GM19238 (cell line): ENCODE data around the gene CRB2.
"Not testable (repeated sequence)": the region's sequence is repeated elsewhere in the genome, so short reads cannot be mapped to it uniquely, and the experiment has no call there.

ENCODE experiments used
- DNase-seq: peaks from one replicate; pipeline ENCODE4 v3.0.0; 2011; ENCODE audit warnings: low spot score; ENCODE audit not compliant: insufficient read length

Gene CRB2

DNA sequence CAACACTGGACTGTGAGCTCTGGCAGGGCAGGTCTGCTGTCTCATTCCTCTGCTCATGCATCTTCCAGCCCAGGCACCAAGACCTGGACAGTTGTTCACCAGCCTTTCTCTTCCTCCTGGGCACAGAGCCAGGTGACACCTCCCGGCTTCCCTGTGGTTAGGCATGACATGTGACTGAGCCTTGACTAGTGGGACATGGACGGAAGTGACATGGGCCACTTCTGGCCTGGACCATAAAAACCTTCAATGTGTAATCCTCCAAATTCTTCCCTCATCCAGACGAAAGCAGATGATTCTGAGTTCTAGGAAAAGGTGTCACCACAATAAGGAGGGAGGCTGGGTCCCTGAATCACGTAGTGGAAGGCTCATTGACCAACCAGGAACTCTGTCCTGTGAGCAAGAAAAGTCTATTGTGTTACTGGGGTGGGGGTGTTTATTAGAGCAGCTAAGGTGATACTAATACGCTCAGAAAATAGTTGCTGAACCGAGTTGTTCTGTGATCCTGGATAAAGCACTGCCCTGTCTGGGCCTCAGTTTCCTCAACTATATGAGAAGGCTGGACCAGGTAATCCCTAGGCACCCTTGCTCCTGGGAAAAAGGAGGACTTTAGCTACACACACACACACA lies 26.6 kb upstream of the CRB2 start:
- DNase-seq = no peak

DNA sequence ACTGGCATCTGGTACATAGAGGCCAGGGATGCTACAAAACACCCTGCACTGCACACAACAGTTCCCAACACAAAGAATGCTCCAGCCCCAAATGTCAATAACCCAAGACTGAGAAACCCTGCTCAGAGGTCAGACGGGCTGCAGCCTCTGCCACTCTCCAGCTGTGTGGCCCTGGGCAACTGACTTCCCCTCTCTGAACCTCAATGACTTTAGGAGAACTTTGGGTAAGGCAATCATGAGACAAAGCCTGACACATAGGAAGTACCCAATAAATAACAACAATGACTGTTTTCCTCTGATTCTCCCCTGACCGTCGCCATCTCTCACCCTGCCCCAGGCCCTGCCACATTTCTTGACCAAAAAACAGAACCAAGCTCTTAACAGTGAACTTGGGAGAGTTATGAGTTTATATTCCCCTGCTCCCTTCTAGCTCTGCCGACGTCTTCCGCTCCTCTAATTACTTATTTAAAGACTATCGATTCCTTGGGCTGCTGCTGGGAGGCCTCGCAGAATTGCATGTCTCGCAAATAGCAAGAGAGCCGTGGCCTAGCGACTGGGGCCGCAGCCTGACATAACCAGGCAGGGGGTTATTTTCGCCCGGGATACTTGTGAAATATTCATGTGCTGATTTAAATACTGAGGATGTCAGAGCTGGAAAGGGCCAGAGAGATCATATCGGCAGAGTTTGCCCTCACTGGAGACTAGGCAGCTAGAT lies 24.5 kb upstream of the CRB2 start:
- DNase-seq = no peak

DNA sequence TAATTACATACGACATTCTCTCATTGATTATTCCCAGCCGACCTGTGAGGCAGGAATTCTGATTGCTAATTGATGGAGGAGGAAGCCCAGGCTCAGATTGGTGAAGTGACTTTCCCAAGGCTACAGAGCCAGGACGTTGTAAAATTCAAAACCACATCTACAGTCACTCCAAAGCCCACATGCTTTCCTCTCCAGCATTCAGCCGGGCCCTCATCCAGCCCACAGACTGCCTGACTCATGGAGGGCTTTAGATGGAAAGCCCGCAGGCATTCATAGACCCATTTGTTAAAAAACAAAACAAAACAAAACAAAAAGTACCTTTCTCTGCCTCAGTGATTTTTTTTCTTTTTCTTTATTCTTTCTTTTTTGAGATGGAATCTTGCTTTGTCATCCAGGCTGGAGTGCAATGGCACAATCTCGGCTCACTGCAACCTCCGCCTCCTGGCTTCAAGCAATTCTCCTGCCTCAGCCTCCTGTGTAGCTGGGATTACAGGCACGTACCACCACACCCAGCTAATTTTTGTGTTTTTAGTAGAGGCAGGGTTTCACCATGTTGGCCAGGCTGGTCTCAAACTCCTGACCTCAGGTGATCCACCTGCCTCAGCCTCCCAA lies 22.8 kb upstream of the CRB2 start:
- DNase-seq = not testable (repeated sequence)

DNA sequence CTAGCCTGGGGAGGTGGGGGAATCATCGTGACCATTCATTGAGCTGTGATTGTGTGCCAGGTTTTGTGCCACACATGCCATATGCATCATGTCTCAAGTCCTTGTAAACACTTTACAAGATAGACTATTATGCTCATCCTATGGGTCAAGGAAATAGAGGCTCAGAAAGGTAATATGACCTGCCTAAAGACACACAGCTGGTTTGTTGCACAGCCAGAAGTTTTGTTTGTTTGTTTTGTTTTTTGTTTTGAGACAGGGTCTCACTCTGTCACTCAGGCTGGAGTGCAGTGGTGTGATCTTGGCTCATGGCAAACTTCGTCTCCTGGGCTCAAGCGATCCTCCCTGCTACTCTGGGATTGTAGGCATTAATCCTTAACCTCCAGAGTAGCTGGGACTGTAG lies 21.4 kb upstream of the CRB2 start:
- DNase-seq = no peak

DNA sequence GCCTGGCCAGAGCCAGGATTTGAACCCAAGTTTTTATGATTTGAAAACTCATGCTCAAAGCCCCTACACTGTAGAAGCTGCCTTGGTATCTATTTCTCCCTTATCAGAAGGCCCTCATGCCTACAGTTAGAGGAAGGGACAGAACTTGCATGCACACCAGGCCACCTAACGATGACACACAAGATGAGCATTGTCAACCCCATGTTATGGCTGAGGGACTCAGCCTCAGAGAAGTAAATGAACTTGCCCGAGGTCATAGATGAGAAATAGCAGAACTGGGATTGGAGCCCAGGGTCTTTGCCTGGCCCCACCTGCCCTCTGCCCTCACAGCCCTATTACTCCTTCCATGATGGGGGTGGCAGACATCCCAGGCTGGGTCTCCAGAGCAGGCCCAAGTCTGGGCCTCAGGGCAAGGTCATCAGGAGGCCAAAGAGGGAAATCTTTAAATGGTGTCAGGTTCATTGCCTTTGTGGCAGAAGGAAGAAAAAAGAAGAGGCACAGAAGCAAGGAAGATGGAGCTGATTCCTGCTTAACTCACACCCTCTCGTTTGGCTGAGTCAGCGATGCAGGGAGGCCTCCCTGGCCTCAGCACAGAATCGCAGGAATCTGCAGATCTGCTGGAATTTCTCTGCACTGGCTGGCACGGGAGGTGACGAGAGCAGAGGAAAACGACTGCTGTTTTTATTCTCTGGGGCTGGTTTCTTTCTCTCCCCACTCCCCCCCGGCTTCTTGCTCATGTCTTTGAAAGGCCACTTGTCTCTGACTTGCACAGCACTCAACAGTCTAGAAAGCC lies 20.6 kb upstream of the CRB2 start:
- DNase-seq = no peak

DNA sequence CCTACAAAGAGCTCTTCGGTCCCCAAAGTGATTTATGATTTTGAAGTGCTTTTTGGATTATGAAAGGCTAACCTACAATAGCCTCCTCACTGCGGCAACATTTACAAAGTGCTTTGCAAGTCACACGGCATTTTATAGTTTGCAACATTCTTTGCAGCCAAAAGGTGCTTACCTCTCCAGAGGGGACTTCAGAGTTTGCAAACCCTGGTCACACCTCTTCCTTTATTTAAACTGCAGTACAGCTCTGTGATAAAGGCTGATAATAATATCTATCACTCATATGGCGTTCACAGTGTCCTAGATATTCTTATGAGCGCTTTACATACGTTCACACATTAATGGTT lies 20.0 kb upstream of the CRB2 start:
- no peak for DNase-seq

DNA sequence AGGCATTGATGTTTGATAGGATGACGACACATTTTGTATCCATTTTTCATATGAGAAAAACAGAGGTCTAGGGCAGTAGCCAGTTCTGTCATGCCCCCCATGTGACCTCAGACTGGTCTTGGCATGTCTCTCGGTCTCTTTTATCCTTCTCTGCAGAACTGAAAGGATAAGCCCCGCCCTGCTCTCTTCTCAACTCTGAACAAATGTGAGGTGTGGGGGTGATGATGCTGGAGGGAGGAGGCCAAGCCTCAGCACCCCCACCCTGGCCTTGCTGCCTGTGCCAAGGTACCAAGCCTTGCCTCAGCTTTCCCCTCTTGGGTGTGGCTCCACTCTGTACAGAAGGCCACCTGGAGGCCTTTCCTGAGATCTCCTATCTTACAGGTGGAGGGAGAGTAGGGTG lies 19.5 kb upstream of the CRB2 start:
- no peak for DNase-seq

DNA sequence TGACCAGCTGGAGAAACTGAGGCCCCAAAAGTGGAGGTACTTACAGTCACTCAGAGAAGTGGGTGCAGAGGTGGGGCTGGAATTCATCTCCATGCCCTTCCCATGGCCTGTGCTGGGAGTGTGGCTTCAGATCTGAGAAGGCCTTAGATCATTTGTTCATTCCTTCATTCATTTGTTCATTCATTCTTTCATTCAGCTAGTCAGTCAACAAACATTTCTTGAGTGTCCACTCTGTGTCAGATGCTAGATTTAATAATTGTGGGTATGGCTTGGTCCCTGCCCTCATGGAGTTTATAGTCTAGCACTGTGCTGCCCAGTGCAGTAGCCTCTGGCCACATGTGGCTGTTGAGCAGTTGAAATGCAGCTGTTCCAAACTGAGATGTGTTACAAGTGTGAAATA lies 19.0 kb upstream of the CRB2 start:
- no peak for DNase-seq

DNA sequence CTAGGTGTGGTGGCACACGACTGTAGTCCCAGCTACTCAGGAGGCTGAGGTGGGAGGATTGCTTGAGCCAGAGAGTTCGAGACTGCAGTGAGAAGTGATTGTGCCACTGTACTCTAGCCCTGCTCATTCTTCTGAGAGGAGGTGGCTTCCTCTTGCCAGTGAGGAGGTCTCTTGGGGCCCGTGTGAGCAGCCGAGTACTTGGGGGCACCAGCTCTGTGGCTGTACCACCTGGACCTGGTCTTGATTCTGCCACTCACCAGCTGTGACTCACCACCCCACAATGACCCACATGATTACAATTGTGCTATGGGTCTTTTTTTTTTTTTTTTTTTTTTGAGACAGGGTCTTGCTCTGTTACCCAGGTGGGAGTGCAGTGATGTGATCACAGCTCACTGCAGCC lies 18.0 kb upstream of the CRB2 start:
- DNase-seq = no peak

DNA sequence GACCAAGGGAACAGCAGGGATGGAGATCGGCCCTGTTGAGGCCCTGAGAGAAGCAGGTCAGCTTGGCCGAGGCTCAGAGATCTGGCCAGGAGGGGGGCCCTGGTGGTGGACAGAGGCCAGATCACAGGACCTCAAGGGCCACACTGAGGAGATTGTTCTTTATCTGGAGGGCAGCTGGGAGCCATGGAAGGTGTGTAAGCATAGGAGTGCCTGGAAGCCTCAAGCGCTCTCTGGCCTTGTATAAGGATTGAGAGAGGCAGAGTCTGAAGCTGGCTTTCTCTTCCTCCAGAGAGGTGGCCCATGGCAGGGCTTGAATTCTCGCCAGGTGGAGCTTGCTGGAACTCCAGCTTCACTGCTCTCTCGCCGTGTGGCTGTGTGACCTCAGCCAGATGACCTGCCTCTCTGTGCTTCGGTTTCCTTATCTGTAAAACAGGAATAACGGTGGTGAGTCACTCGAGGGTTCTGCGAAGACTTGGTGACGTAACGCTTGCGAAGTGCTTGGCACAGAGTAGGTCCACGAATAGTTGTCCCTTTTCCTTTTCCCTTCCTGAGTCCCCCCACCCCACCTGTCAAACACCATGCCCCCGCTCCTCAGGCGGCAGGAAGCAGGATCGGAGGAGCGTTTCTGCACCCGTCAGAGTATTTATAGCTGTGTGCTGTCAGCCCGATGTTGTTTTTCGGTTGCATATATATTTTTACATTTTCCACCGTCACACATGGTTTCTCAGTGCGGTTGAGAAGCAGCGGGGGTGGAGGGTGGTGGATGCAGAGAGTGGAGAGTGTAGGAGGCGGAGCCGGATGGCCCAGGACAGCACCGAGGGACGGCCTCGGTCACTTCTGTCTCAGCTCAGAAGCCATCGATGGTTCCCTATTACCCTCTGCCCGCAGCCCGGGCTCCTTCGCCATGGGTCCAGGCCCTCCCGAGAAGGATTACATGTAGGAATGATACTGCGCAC lies 17.0 kb upstream of the CRB2 start:
- no peak for DNase-seq

DNA sequence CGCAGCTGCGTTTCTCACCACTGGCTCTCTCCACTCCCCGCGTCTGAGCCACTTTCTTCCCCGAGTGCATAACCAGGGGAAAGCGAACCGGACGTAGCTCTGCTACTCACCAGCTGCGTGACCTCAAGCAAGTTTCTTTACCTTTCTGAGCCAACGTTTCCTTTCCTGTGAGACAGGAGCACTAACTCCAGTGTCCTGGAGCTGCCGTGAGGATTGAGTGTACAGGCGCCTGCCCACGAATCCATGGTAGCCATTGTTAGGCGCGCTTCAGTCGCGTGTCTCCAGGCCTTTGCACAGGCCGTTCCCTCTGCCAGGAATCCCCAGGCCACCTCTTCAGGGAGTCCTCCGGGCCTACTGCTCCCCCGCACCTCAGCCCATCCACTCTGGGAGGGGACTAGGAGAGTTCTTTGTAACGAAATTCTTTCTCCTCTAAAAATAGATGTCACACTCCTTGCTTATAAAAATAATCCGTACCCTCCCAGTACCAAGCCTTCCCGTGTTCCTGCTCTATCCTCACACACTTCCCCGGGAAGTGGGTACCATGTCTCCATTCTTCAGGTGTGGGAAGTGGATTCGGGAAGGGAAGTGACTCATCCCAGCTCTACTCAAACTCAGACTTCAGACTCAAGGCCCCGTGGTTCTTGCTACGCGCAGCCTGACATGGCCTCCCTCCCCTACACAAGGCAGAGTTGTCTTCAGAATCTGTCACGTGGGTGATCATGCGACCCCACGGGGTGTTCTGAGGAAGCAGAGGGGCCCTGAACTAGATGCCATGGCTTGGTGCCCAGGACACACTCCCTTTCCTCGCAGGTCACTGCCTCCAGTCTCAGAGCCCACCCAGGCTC lies 16.1 kb upstream of the CRB2 start:
- DNase-seq = no peak

DNA sequence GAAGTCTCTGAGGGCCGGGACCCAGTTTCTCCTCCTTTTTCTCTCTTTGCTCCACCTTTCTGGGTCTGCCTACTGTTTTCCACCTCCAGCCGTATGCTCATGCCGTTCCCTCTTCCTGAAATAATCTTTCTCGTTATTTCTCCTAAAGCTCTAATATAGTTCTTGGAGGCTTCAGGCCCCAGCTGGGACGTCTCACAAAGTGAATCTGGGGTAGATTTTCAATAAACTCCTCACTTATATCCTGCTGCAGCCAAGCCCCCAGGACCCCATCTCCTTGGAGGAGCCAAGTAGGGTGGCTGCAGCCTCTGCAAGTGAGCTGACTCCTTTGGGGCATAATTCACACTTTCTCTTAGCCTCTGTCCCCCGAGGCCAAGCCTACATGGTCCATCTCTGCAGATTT lies 14.2 kb upstream of the CRB2 start:
- DNase-seq = no peak

DNA sequence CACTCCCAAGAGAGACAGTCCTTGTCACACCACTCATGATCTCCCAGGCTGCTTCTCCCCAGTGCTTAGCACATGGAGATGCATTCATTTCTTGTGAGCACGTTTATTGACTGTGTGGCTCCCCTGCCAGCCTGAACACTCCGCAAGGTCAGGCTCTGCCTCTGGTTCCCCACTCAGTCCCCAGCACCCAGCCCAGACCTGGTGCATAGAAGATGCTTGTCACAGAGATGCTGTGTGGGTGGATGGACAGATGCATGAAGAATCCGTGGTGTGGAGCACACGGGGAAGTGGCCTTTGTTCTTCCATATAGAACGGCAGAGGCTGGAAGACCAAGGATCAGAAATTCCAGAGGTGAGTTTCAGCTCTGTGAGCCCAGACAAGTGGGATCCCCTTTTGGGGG lies 13.8 kb upstream of the CRB2 start:
- no peak for DNase-seq

DNA sequence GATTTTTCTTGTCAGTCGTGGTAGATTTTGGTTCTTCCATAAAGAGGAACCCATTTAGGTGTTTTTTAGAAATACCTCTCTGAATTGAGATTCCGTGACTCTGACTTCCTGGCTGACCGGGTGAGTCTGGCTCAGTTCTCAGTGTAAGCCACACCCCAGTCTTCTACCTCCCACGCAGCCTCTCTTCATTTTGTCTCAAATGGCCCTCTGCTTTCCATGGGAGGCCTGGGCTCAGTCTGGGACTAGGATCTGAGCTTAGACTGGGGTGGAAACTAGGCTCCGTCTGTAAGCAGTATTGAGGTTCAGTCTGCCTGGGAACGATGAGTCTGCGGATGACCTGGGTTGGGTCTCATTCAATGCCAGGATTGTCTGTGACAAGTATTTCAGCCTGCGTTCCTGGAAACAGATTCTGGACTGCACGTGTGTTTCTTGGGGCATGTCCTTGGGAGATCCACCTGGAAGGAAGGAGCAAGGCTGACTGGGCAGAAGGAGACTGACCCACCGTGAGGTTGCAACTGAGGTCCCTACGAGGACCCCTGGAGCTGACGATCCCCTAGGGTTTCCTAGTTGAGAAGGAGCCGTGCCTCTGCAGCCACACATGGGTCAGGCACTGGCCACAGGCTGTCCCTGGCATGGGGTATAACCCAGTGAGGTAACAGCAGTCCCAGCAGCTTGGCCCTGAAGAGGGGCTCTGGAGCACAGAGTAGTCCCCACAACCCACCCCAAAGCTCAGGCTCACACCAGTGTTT lies 12.4 kb upstream of the CRB2 start:
- DNase-seq = no peak

DNA sequence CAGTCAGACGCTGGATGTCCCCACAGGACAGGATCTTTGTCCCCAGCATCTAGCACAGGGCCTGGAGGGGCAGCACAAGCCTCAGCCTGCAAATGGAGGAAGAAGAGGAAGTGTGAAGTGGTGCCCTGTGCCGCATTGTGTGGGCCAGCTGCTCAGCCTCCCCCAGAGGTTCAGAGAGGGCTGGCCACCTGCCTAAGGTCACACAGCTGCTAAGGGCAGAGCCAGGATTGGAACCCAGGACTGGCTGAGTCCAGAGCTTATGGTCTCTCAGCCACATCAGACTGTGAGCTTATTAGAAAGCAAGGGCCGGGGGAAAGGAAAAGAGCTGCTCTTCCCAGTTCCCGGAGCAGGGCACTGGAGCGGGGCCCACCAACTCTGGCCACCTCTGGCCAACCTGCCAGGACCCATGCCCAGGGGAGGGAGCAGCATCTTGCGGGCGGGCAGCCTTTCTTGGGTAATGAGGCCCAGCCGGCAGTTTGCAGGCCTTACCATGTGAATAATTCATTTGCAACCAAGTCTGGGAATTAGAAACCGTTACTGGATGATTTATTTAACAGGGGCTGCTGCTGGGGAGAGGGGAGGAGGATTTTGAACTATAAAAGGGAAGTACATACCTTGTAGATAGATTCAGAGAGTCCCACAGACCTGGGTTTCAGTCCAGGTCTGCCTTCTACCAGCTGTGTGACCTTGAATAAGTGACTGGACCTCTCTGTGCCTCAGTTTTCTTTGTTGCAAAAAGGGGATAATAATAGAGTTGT lies 11.6 kb upstream of the CRB2 start:
- no peak for DNase-seq

DNA sequence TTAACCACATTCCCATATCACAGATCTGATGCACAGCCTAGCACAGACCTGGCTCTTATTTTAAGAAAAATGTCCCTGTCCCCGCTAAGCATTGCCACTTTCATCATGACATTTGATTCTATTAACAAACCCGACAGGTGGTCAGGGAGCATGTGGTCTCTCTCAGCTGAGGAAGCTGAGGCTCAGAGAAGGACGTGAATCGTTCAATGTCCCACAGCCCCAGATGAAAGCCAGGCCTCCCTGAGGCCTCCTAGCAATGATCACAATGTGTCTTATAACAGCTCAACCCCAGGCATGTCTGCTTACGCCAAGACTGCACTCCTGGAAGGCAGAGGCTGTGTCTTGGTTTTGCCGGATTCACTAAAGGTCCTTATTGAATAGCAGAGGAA lies 10.4 kb upstream of the CRB2 start:
- DNase-seq = no peak

DNA sequence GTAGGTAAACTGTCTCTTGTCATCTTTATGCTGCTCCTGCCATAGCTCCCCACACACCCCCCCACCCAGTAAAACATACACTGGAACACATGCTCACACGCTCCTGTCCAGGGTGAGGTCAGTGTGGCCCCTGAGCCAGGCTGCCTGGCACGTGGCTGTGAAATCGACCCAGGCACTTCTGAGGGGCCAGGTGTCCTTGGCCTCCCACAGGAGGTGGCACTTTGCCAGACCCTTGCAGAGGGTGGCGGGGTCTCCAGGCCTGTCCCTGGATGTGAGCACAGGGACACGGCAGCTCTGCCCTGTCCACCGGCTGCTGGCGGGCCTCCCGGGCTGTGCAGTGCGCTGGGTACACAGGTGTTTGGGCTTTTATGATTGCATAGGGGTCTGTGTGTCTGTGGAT lies 10.0 kb upstream of the CRB2 start:
- no peak for DNase-seq

DNA sequence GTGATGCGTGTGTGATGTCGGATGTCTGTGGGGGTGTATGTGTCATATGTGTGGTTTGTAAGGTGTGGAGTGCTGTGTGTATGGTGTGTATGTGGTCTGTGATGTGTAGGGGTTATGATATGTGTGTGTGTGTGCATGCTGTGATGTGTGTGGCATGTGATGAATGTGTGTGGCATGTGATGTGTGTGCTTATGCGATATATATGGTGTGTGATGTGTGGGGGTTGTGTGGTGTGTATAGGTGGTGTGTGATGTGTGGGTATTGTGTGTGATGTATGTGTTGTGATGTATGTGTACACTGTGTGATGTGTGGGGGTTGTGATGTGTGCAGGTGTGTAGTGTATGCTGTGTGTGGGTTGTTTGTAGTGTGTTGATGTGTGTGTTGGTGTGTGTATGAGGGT lies 9.2 kb upstream of the CRB2 start:
- DNase-seq = no peak
